Loucy (cell line): ENCODE results near the gene DCUN1D2.

ENCODE experiments used
- H2AFZ ChIP-seq: fragments of 200-600 bp; sonication (generic); 2 replicates; pipeline ENCODE4 v1.6.0; 2016; ENCODE audit warnings: antibody characterized with exemption, mild to moderate bottlenecking, low read length, moderate library complexity
- H3F3A ChIP-seq: fragments of 200-600 bp; 2 replicates; pipeline ENCODE4 v1.6.0; 2016; ENCODE audit warnings: antibody characterized with exemption, low read depth, mild to moderate bottlenecking
- H3K27me3 ChIP-seq: fragments of 200-600 bp; sonication (generic); 2 replicates; pipeline ENCODE4 v1.6.1; 2014; ENCODE audit warnings: low read length, mild to moderate bottlenecking; ENCODE audit not compliant: insufficient read depth, poor library complexity, severe bottlenecking
- H3K36me3 ChIP-seq: fragments of 200-600 bp; sonication (generic); 2 replicates; pipeline ENCODE4 v1.6.1; 2016; ENCODE audit warnings: low read length; ENCODE audit not compliant: insufficient read depth
- H3K4me1 ChIP-seq: fragments of 200-600 bp; sonication (generic); 2 replicates; pipeline ENCODE4 v1.5.1; 2014; ENCODE audit warnings: low read length, mild to moderate bottlenecking; ENCODE audit not compliant: insufficient read depth, poor library complexity, severe bottlenecking
- H3K4me2 ChIP-seq: fragments of 200-600 bp; sonication (generic); 2 replicates; pipeline ENCODE4 v1.6.0; 2014; ENCODE audit warnings: antibody characterized with exemption, low read length, low read depth, mild to moderate bottlenecking; ENCODE audit not compliant: poor library complexity, severe bottlenecking
- H3K4me3 ChIP-seq: fragments of 200-600 bp; sonication (generic); 2 replicates; pipeline ENCODE4 v1.5.1; 2014; ENCODE audit warnings: low read length, mild to moderate bottlenecking, mixed read lengths; ENCODE audit not compliant: poor library complexity, severe bottlenecking
- H3K79me2 ChIP-seq: fragments of 200-600 bp; sonication (generic); 2 replicates; pipeline ENCODE4 v1.6.1; 2014; ENCODE audit warnings: low read length; ENCODE audit not compliant: insufficient read depth
- H3K9ac ChIP-seq: fragments of 200-600 bp; sonication (generic); 2 replicates; pipeline ENCODE4 v1.6.0; 2014; ENCODE audit warnings: mild to moderate bottlenecking, low read depth, low read length, moderate library complexity; ENCODE audit not compliant: poor library complexity, severe bottlenecking
- H3K9me2 ChIP-seq: fragments of 200-600 bp; sonication (generic); replicated peaks from 2 replicates; pipeline ENCODE4 v1.6.1; 2016; ENCODE audit warnings: low read depth, low read length, mixed read lengths
- H3K9me3 ChIP-seq: fragments of 200-600 bp; sonication (generic); 2 replicates; pipeline ENCODE4 v1.6.1; 2014; ENCODE audit warnings: mild to moderate bottlenecking, antibody characterized with exemption, low read length, low read depth; ENCODE audit not compliant: insufficient read depth
- H4K20me1 ChIP-seq: fragments of 200-600 bp; sonication (generic); 2 replicates; pipeline ENCODE4 v1.6.0; 2014; ENCODE audit warnings: antibody characterized with exemption, low read length, mild to moderate bottlenecking; ENCODE audit not compliant: insufficient read depth, poor library complexity, severe bottlenecking
- EZH2phosphoT487 ChIP-seq: fragments of 200-600 bp; IDR thresholded peaks from 2 replicates; pipeline ENCODE4 v1.6.1; 2018; ENCODE audit warnings: antibody characterized with exemption, mild to moderate bottlenecking, moderate library complexity, borderline replicate concordance
- TF ChIP-seq, protein P1 (sequence below): fragments of 200-600 bp; sonication (generic); conservative IDR thresholded peaks from 2 replicates; pipeline ENCODE4 v1.5.1; 2014; ENCODE audit warnings: mild to moderate bottlenecking, antibody characterized with exemption, low read length

DCUN1D2 gene

DNA sequence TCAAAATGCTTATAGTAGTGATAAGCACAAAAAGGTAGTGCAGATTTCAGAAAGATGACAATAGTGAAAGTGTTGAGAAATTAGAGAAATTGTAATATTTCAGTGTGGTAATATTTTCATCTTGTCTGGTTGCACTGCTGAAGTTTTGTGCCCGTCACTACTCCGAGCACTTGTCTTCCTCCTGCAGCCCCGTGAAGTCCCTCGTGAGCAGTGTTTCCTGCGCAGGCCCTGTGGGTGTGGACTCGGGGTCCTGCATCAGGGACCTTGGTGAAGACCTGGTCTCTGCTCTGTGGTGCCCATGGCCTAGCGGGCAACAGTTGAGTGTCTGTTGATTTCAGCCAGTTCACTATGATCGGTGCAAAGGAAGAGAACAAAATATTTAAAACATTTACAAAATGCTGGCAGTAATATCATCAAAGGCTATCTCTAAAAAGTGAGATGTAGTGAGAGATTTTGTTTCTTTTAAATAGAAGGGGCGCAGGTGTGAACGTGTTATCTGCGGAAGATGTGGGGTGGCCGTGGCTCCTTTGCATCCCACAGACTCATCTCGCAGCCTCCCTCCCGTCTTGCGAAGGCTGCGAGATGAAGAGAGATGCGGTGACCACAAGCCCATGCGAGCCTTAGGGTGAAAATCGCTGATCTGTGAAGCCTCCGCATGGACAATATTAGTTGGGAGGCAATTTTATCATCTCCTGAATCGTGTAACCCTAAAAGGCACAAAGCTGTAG, 27.7 kb upstream of the DCUN1D2 start:
- no peak overlapping the region for H3K9ac ChIP-seq
- no peaks in the 10 kb centered on the region for H3K9me3 ChIP-seq
- peaks cover 9% of the 10 kb centered on the region for H3K4me1 ChIP-seq
- TF ChIP-seq EZH2phosphoT487: no peak
- TF ChIP-seq, protein P1, sequence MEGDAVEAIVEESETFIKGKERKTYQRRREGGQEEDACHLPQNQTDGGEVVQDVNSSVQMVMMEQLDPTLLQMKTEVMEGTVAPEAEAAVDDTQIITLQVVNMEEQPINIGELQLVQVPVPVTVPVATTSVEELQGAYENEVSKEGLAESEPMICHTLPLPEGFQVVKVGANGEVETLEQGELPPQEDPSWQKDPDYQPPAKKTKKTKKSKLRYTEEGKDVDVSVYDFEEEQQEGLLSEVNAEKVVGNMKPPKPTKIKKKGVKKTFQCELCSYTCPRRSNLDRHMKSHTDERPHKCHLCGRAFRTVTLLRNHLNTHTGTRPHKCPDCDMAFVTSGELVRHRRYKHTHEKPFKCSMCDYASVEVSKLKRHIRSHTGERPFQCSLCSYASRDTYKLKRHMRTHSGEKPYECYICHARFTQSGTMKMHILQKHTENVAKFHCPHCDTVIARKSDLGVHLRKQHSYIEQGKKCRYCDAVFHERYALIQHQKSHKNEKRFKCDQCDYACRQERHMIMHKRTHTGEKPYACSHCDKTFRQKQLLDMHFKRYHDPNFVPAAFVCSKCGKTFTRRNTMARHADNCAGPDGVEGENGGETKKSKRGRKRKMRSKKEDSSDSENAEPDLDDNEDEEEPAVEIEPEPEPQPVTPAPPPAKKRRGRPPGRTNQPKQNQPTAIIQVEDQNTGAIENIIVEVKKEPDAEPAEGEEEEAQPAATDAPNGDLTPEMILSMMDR: no peak
- H3K4me3 ChIP-seq: peak overlapping the region; percentile 7
- H3K36me3 ChIP-seq: no peaks in the 10 kb centered on the region
- H3K4me2 ChIP-seq: peak overlapping the region; percentile 40
- no peaks in the 10 kb centered on the region for H3F3A ChIP-seq
- no peaks in the 10 kb centered on the region for H3K27me3 ChIP-seq
- no peaks in the 10 kb centered on the region for H4K20me1 ChIP-seq
- H2AFZ ChIP-seq: no peak overlapping the region
- H3K9me2 ChIP-seq: no peaks in the 10 kb centered on the region
- no peaks in the 10 kb centered on the region for H3K79me2 ChIP-seq

DNA sequence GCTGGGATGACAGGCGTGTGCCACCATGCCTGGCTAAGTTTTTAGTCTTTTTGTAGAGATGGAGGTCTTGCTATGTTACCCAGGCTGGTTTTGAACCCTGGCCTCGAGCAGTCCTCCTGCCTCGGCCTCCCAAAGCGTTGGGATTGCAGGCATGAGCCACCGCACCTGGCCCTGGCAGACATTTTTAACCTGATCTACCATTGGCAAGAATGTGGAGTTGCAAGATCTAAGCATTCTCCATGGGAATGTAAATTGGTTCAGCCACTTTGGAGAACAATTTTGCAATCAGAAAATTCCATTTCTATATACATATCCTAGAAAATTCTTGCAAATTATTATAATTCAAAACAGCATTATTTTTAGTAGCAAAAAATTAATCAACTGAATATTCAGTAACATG, 24.3 kb upstream of the DCUN1D2 start:
- Histone ChIP-seq H3K9me2 (no peaks in the 10 kb centered on the region), H2AFZ (no peak overlapping the region), H3K4me1 (peaks cover 9% of the 10 kb centered on the region), H3K27me3 (no peaks in the 10 kb centered on the region), H3F3A (no peaks in the 10 kb centered on the region), H3K4me2 (no peak overlapping the region), H3K9me3 (no peaks in the 10 kb centered on the region), H4K20me1 (no peaks in the 10 kb centered on the region), H3K4me3 (no peak overlapping the region), H3K79me2 (no peaks in the 10 kb centered on the region), H3K9ac (no peak overlapping the region), H3K36me3 (peaks cover 17% of the 10 kb centered on the region; the same call in 1 of the 2 replicates)
- TF ChIP-seq, protein P1: no peak
- no peak for TF ChIP-seq EZH2phosphoT487

DNA sequence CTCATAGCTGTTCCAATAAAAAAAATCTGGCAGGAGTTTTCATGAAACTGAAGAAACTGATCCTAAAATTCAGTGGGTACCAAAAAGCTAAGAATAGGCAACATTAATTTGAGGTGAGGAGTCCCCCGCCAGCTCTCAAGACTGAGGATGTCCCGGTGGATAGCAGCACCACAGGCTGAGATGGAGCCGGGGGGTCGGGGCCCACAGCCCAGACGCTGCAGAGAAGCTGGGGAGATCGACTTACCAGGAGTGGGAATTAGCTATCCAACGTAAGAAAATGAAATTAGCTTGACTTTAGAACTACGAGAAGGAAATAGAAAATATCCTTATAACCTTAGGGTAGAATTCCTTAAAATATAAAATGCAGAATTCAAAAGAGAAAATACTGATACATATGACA, 23.2 kb upstream of the DCUN1D2 start:
- H3K4me1 ChIP-seq: peaks cover 9% of the 10 kb centered on the region
- no peaks in the 10 kb centered on the region for H3K9me2 ChIP-seq
- TF ChIP-seq, protein P1: no peak
- no peak for TF ChIP-seq EZH2phosphoT487
- H3K9ac ChIP-seq: no peak overlapping the region
- H3K9me3 ChIP-seq: no peaks in the 10 kb centered on the region
- H3K27me3 ChIP-seq: no peaks in the 10 kb centered on the region
- H3K4me3 ChIP-seq: no peak overlapping the region
- no peaks in the 10 kb centered on the region for H3F3A ChIP-seq
- no peak overlapping the region for H3K4me2 ChIP-seq
- H4K20me1 ChIP-seq: no peaks in the 10 kb centered on the region
- H2AFZ ChIP-seq: no peak overlapping the region
- peaks cover 17% of the 10 kb centered on the region; the same call in 1 of the 2 replicates for H3K36me3 ChIP-seq
- no peaks in the 10 kb centered on the region; the same call in 1 of the 2 replicates for H3K79me2 ChIP-seq
